HG03135 (cell line): ENCODE data around the gene HSPBAP1.
A peak's percentile ranks its signal among the peaks of the same experiment; 100 is the strongest.

Experiments
- ATAC-seq: cut with Tn5 transposase; IDR thresholded peaks from one replicate; pipeline ENCODE4 v1.9.1; 2021; ENCODE audit warnings: mild to moderate bottlenecking, moderate library complexity; ENCODE audit not compliant: unreplicated experiment

Gene HSPBAP1, protein sequence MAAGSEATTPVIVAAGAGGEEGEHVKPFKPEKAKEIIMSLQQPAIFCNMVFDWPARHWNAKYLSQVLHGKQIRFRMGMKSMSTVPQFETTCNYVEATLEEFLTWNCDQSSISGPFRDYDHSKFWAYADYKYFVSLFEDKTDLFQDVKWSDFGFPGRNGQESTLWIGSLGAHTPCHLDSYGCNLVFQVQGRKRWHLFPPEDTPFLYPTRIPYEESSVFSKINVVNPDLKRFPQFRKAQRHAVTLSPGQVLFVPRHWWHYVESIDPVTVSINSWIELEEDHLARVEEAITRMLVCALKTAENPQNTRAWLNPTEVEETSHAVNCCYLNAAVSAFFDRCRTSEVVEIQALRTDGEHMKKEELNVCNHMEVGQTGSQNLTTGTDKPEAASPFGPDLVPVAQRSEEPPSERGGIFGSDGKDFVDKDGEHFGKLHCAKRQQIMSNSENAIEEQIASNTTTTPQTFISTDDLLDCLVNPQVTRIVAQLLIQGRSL

GRCh38 chr3:122793568-122794416, at the start of gene HSPBAP1:
HSPBAP1 (minus strand) TSS chr3:122793831; CDS start chr3:122793680, 151 bp downstream.
- ATAC-seq: peak; percentile 73

DNA sequence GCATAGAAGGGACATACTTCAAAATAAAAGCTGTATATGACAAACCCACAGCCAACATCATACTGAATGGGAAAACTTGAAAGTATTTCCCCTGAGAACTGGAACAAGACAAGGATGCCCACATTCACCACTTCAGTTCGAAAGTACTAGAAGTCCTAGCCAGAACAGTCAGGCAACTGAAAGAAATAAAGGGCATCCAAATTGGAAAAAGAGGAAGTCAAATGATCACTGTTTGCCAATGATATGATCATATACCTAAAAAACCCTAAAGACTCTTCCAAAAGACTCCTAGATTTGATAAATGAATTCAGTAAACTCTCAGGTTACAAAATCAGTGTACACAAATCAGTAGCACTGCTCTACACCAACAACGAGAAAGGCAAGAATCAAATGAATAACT, 42.0 kb upstream of the HSPBAP1 start:
- ATAC-seq: no peak

DNA sequence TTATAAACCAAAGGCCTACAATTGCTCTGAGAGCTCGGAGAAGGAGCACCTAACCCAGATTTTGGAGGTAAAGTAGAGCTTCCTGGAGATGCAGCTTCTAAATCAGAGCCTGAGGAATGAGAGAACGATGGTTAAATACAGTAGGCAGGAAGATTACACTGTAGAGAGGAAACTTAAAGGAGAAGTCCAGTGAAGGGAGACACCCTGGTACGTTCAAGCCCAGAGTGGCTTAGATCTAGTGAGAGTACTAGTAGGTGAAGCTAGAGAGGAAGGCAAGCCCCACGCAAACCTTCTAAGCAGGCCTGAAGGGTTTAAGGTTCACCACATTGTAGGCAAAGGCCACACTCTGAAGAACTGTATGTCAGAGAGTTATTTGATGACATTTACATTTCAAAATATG, 34.6 kb upstream of the HSPBAP1 start:
- ATAC-seq: no peak

DNA sequence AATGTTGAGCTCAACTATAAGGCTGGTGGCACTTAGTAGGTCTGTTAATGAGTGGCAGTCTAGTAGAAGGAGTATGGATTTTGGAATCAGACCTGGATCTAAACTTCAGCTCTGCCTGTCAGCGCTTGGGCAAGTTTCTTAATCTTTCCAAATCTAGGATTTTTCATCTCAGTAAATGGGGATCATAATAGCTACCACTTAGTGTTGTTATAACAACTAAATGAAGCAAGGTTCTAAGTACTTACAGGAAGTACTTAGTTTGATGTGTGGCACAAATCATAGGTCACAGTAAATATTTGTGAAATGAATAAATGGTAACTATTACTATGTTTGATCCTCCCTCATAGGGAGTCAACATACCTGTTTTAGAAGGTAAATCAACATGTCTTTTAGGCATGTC, 32.6 kb upstream of the HSPBAP1 start:
- ATAC-seq: no peak

- ATAC-seq: no peak
These were observed 31.8 kb upstream of the HSPBAP1 start for GRCh38 chr3:122825460-122825859.

- ATAC-seq: no peak
These were observed 31.1 kb upstream of the HSPBAP1 start for GRCh38 chr3:122824465-122825381.

- no peak for ATAC-seq
These were observed 23.0 kb upstream of the HSPBAP1 start for GRCh38 chr3:122816587-122816986.

- ATAC-seq: no peak
These were observed 17.1 kb upstream of the HSPBAP1 start for GRCh38 chr3:122810734-122811133.

DNA sequence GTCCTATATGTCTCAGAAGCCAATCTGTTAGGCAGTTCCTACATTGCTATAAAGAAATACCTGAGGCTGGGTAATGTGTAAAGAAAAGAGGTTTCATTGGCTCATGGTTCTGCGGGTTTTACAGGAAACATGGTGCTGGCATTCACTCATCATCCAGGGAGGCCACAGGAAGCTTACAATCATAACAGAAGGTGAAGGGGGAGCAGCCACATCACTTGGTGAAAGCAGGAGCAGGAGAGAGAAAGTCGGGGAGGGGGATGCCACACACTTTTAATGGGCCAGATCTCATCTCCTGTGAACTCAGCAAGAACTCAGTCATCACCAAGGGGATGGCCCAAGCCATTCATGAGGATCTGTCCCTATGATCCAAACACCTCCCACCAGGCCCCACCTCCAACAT, 10.3 kb upstream of the HSPBAP1 start:
- no peak for ATAC-seq

DNA sequence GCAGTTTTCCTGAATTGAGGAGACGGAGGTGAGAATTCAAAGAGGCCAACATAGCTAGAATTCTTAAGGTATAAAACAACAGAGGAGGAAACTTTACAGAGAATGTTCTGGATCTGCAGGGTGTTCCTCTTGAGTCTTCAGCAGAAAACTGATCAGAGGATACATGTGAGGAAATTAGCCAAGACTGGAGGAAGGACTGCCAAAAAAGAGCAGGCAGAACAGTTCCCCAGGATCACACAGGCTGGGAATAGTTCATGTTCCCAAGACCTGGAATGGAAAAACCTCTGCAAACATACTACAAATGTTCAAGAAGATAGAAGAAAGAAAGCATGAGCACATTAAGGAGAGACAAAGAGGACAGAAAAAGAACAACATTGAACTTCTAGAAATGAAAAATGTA, 8.7 kb upstream of the HSPBAP1 start:
- ATAC-seq: no peak

DNA sequence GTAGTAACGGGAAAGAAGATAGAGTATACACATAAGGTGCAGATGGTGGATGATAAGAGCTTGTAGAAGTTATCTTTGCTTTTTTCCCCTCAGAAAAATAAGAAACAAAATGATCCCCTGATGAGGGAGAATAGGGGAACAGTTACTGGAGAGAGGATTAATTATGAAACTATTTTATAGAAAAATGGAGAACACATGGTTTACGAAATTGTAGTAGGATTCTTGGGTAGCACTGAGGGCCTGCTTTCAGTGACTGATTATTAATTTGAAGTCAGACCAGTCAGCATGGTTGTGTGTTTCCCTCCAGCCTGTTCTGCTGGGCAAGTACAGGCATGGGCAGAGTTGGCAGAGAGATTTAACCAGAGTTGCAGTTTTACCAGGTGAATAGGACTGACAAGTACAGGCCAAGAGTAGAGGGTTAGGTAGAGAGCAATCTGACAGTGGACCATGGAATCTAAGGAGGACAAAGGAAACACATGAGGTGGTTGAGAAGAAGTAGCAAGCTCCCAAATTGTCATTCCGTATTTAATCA, 7.1 kb upstream of the HSPBAP1 start:
- no peak for ATAC-seq

DNA sequence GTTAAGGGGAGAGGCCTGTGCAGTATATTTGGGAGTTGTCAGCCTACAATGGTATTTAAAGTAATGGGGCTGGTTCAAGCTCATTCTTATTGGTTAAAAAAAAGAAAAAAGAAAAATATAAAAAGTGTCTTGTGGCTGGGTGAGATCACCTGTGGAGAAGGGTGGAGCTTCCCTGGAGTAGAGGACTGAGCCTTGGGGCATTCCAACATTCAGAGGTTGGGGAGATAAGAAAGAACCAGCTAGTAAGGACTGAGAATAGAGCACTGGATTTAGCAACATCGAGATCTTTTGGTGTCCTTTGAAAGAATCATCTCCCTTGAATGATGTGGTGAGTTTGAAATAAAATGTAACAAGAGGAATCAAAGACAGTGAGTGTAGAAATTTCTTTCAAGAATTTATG, 6.4 kb upstream of the HSPBAP1 start:
- ATAC-seq: no peak

- ATAC-seq: no peak
These were observed 5.7 kb upstream of the HSPBAP1 start for GRCh38 chr3:122799322-122799721.

- no peak for ATAC-seq
These were observed 3.7 kb upstream of the HSPBAP1 start for GRCh38 chr3:122797291-122797690.

DNA sequence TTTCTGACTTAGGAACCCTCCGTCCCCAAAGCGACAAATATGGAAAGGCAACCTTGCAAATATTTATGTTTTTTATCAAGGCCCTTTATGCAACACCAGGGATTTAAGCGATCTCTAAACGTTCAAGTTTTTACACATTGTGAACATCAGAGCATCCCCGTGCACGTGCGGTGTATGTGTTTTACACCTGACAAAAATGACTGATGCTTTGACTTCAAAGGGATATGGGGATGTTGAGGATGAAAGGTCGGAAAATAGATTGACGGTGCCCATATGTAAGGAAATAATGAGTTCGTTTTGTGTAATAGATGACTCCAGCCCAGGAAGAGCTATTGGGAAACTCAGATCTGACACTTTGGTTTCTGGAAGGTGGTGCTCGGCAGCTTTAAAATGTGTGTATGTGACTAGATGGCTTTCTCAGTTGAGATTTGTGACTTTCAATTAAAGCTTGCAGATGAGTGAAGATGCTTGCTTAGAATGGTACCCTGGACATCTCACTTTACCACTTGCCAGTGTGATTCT, 2.1 kb upstream of the HSPBAP1 start:
- no peak for ATAC-seq

DNA sequence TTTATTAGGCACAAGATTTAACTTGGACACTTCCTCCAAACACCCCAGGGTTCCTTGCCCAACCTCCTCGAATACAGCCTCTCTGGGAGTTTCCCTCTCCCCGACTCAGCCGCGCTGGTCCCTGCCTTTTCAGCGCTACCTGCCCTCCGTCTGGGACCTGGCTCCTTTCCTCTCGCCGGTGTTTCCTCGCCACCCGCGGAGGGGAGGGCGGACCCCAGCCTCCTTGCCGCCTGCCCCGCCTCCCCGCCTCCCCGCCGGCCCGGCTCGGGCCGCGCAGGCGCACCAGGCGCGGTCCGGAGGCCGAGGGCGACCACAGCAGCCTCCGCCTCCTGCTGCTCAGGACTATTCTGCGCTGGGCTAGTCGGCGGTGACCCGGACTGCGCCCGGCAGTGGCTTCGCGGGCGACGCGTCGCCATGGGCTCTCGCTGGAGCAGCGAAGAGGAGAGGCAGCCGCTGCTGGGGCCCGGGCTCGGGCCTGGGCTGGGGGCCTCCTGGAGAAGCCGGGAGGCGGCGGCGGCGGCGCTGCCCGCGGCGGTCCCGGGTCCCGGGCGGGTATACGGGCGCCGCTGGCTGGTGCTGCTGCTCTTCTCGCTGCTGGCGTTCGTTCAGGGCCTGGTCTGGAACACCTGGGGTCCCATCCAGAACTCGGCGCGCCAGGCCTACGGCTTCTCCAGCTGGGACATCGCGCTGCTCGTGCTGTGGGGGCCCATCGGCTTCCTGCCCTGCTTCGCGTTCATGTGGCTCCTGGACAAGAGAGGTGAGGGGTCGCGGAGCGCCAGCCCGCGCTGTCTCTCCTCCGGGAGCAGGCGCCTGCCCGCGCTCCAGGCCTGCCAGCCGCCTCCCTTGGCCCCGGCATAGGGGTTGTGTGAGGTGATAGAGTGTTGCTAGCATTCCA, 1.4 kb upstream of the HSPBAP1 start, which contains the start of gene SLC49A4:
SLC49A4 (plus strand) TSS at position 291 of the 895 bp plus-strand sequence; CDS start at position 415, 124 bp downstream.
- ATAC-seq: peak; percentile 65

DNA sequence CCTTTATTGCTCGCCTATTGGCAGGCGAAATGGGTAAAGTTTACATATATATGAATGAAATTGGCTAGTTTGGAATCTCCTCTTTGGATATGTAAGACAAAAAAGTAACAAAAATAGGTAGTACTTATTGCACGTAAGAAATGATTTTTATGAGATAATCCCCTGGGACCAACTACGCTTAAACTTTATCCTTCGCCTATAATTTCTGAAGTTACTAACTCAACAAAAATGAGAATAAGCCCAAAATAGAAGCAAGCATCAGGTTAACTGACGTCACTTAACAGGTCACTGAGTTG, 800 bp upstream of the HSPBAP1 start:
- ATAC-seq: no peak

- ATAC-seq: no peak
These were observed 3.9 kb downstream of the HSPBAP1 start for GRCh38 chr3:122789585-122790273.

GRCh38 chr3:122787872-122788271, 5.8 kb downstream of the HSPBAP1 start:
- no peak for ATAC-seq
